Measurements from ENCODE around the gene CALM1. TPM values are rescaled to one million over a fixed set of nuclear protein-coding genes. Genes with fewer than 3 reads are reported as not detected.

The CALM1 gene
- total RNA-seq, 3 donors from 2014 or later (not counting 1 experiment from before 2014, with no cell fraction given): 868 to 1,074 (median 907) TPM

DNA sequence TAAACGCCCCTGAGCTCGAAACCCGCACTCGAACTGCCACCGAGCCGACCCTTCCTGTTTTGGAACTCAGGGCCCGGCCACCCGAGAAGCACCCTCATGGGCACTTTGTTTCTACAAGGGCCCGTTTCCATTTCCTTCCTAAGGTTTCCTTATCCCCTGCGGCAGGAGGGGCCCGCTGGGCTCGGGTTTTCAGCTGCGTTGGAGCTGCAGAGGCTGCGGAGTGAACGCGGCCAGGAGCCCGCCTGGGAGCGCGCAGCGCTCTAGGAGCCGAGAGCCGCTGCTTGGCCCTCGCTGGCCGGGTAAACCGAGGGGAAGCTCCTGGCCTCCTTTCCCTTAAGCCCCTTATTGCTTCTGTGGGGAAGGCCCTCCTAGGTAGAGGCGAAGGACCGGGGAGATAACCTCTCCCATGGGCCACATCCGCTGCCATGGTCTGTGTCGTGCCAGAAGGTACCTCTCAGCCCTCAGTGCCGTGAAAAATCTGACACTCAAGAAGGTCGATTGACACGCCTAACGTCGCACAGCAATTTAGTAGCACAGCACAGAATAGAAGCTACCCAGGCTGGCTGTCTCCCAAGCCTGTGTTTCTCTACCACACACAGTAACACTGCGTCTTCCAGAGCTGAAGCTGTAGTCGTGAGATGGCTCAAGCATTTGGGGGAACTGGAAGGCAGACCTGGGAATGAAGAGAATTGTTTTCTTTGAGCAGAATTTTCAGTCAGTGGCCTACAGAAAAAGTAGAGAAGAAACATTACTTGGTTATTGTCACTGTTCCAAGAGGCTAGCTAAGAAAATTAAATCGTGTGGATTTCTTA lies 12.9 kb upstream of the CALM1 start:
- peak overlapping the region; percentile 96 for H3K27ac ChIP-seq (ENCODE audit: low read length)
- intact Hi-C loops (cut with micrococcal nuclease): loop anchor here (1.0 to 5.0 kb wide), 4 partner anchors 15 to 678 kb away; partner anchors contain the start of genes PSMC1, RPS6KA5 and TDP1
- H3K4me1 Mint-ChIP-seq: no peaks in the 10 kb centered on the region
- TF ChIP-seq, protein P1, sequence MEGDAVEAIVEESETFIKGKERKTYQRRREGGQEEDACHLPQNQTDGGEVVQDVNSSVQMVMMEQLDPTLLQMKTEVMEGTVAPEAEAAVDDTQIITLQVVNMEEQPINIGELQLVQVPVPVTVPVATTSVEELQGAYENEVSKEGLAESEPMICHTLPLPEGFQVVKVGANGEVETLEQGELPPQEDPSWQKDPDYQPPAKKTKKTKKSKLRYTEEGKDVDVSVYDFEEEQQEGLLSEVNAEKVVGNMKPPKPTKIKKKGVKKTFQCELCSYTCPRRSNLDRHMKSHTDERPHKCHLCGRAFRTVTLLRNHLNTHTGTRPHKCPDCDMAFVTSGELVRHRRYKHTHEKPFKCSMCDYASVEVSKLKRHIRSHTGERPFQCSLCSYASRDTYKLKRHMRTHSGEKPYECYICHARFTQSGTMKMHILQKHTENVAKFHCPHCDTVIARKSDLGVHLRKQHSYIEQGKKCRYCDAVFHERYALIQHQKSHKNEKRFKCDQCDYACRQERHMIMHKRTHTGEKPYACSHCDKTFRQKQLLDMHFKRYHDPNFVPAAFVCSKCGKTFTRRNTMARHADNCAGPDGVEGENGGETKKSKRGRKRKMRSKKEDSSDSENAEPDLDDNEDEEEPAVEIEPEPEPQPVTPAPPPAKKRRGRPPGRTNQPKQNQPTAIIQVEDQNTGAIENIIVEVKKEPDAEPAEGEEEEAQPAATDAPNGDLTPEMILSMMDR (IDR thresholded peaks at IDR 0.05): no peak
- H3K4me1 ChIP-seq (ENCODE audit: control insufficient read depth, insufficient read depth, low read length): peaks cover 25% of the 10 kb centered on the region
- no peaks in the 10 kb centered on the region for H3K27me3 Mint-ChIP-seq (ENCODE audit: low read depth in 2 of 2)
- no peaks in the 10 kb centered on the region for H3K9me3 ChIP-seq (ENCODE audit: control insufficient read depth, insufficient read depth, low read length)
- H3K36me3 Mint-ChIP-seq: no peaks in the 10 kb centered on the region
- H3K4me3 Mint-ChIP-seq: no peak overlapping the region
- peak overlapping the region; percentile 80 for H3K4me3 ChIP-seq (ENCODE audit: low read length)
- peak; percentile 27 to 56 (median 36) for ATAC-seq
- H3K36me3 ChIP-seq (ENCODE audit: control insufficient read depth, insufficient read depth, low read length): no peaks in the 10 kb centered on the region
- no peaks in the 10 kb centered on the region for H3K9me3 Mint-ChIP-seq
- DNase-seq: peak; percentile 64 to 88
- 3% methylated on average over 37 of the region's 37 CpGs for WGBS (ENCODE audit: insufficient coverage)
- H3K27me3 ChIP-seq (ENCODE audit: control insufficient read depth, insufficient read depth, low read length): no peaks in the 10 kb centered on the region
- no peak overlapping the region for H3K27ac Mint-ChIP-seq

DNA sequence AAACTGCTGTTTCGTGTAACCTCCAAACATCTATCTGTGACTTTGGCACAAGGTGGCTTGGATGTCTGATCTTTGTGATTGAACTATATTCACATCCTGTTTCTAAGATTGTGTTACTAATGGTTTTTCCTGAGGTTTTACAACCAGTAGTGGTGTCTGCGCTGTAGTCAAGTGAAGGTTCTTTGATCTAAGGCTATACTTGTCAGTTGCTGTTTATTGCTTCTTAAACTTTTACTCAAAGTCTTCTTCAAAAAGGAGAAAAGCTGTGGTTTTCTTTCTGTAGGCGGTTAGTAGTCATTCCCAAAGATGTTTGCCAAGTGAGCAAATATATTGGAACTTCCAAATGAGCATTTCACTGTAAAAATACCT lies 12.3 kb upstream of the CALM1 start:
- peaks cover 0 to under 1% of the 10 kb centered on the region in 2 donors for H3K27me3 Mint-ChIP-seq (ENCODE audit: low read depth in 2 of 2)
- DNase-seq: peak in 1 of 2 donors; percentile 79
- Histone ChIP-seq H3K9me3 (ENCODE audit: control insufficient read depth, insufficient read depth, low read length) (no peaks in the 10 kb centered on the region), H3K36me3 (ENCODE audit: control insufficient read depth, insufficient read depth, low read length) (no peaks in the 10 kb centered on the region), H3K27me3 (ENCODE audit: control insufficient read depth, insufficient read depth, low read length) (no peaks in the 10 kb centered on the region), H3K27ac (ENCODE audit: low read length) (peak overlapping the region; percentile 96), H3K4me1 (ENCODE audit: control insufficient read depth, insufficient read depth, low read length) (peaks cover 25% of the 10 kb centered on the region), H3K4me3 (ENCODE audit: low read length) (peak overlapping the region; percentile 80)
- 26% methylated on average over 3 of the region's 3 CpGs for WGBS (ENCODE audit: insufficient coverage)
- peaks cover 0 to 2% of the 10 kb centered on the region in 2 donors for H3K4me1 Mint-ChIP-seq
- no peak overlapping the region for H3K27ac Mint-ChIP-seq
- no peaks in the 10 kb centered on the region for H3K9me3 Mint-ChIP-seq
- intact Hi-C loops (cut with micrococcal nuclease): loop anchor here (5.0 kb wide), 2 partner anchors 427 to 678 kb away; partner anchors contain the start of genes RPS6KA5 and TDP1
- peak; percentile 15 to 41 (median 24) for ATAC-seq
- no peak overlapping the region for H3K4me3 Mint-ChIP-seq
- no peaks in the 10 kb centered on the region for H3K36me3 Mint-ChIP-seq
- TF ChIP-seq, protein P1 (IDR thresholded peaks at IDR 0.05): no peak

DNA sequence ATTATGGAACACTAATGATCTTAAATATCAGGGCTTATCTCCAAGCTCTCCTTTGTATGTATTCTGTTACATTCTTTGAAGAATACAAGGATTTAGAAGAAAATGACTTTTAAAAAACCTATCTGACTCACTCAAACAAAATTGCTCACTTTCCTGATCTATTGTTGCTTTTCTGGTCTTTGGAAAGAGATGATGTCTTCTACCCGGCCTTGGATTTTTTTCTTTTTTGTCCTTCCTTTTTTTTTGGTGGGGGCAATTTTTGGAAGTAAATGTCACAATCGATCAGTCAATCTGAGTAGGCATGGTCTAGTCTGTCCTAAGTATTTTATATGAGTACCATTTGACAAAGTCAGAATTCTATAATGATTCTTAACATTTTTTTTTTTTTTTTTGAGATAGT lies 10.5 kb upstream of the CALM1 start:
- no peaks in the 10 kb centered on the region for H3K9me3 Mint-ChIP-seq
- ATAC-seq: no peak
- TF ChIP-seq, protein P1 (IDR thresholded peaks at IDR 0.05): no peak
- H3K27me3 Mint-ChIP-seq (ENCODE audit: low read depth in 2 of 2): peaks cover 0 to 4% of the 10 kb centered on the region in 2 donors
- no peaks in the 10 kb centered on the region for H3K36me3 Mint-ChIP-seq
- peaks cover 0 to 5% of the 10 kb centered on the region in 2 donors for H3K4me1 Mint-ChIP-seq
- 100% methylated on average over 1 of the region's 2 CpGs for WGBS (ENCODE audit: insufficient coverage)
- no peak overlapping the region for H3K4me3 ChIP-seq (ENCODE audit: low read length)
- no peaks in the 10 kb centered on the region for H3K27me3 ChIP-seq (ENCODE audit: control insufficient read depth, insufficient read depth, low read length)
- no peak for DNase-seq
- H3K27ac Mint-ChIP-seq: peak overlapping the region in 1 of 2 donors; percentile 57
- H3K27ac ChIP-seq (ENCODE audit: low read length): no peak overlapping the region
- no peaks in the 10 kb centered on the region for H3K36me3 ChIP-seq (ENCODE audit: control insufficient read depth, insufficient read depth, low read length)
- peaks cover 25% of the 10 kb centered on the region for H3K4me1 ChIP-seq (ENCODE audit: control insufficient read depth, insufficient read depth, low read length)
- intact Hi-C loops (cut with micrococcal nuclease): no loop called here
- H3K9me3 ChIP-seq (ENCODE audit: control insufficient read depth, insufficient read depth, low read length): no peaks in the 10 kb centered on the region
- H3K4me3 Mint-ChIP-seq: peak overlapping the region; percentile 37

Data from natural killer cell (primary cell).